ENCODE measurements around the gene NPLOC4. TPM values are rescaled to one million over a fixed set of nuclear protein-coding genes. Genes with fewer than 3 reads are reported as not detected.

NPLOC4 gene
- polyA plus RNA-seq, 4 donors = 33.0 to 45.0 (median 34.1) TPM

DNA sequence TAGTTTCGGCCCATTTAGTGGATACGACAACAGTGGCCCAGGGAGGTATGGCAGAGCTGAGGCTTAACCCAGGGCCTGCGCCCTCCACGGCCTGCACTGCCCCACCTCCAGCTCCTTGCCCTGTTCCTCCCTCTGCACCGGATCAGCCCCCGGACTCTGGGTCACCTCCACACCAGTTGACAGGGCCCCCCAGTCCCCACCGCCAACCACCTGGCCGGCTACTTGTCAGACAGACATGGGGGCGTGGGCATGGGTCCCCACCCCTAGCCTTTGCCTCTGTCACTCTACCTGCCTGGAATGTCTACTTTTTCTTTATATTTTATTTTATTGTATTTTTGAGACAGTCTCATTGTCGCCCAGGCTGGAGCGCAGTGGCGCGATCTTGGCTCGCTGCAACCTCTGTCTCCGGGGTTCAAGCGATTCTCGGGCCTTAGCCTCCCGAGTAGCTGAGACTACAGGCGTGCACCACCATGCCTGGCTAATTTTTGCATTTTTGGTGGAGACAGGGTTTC lies 121.3 kb downstream of the NPLOC4 start:
- peaks cover 0 to 36% (median 9%) of the 10 kb centered on the region in 3 donors for H3K4me1 ChIP-seq (ENCODE audit: control insufficient read depth in 3 of 3, insufficient read depth in 2 of 3, low read depth in 1 of 3, low read length in 2 of 3)
- H3K27ac ChIP-seq (ENCODE audit: low read depth in 1 of 3, low read length in 2 of 3) = peak overlapping the region; percentile 100
- peak overlapping the region; percentile 65 to 84 (median 80) for H3K4me3 ChIP-seq (ENCODE audit: low read depth in 1 of 3, low read length in 3 of 3)
- WGBS, 3 donors = 50 to 56% (median 55%) methylated on average over 19 of the region's 19 CpGs
- FAIRE-seq = no peak
- no peaks in the 10 kb centered on the region for H3K9me3 ChIP-seq (ENCODE audit: control insufficient read depth in 2 of 2, insufficient read depth in 1 of 2, low read depth in 1 of 2, low read length in 1 of 2)
- H3K27me3 ChIP-seq (ENCODE audit: control insufficient read depth in 3 of 3, insufficient read depth in 3 of 3, low read length in 3 of 3) = peaks cover 0 to 5% (median 0%) of the 10 kb centered on the region in 3 donors
- DNase-seq = no peak
- peaks cover 9 to 41% (median 10%) of the 10 kb centered on the region in 3 donors for H3K36me3 ChIP-seq (ENCODE audit: control insufficient read depth in 3 of 3, insufficient read depth in 2 of 3, low read depth in 1 of 3, low read length in 3 of 3)

- WGBS, 3 donors = 0 to 1% (median 1%) methylated on average over 26 to 82 of the region's 82 CpGs
- Histone ChIP-seq H3K27me3 (ENCODE audit: control insufficient read depth in 3 of 3, insufficient read depth in 3 of 3, low read length in 3 of 3) (peaks cover 0 to 3% (median 0%) of the 10 kb centered on the region in 3 donors), H3K4me3 (ENCODE audit: low read depth in 1 of 3, low read length in 3 of 3) (peak overlapping the region; percentile 65 to 84 (median 80)), H3K27ac (ENCODE audit: low read depth in 1 of 3, low read length in 2 of 3) (peak overlapping the region; percentile 100), H3K9me3 (ENCODE audit: control insufficient read depth in 2 of 2, insufficient read depth in 1 of 2, low read depth in 1 of 2, low read length in 1 of 2) (no peaks in the 10 kb centered on the region), H3K4me1 (ENCODE audit: control insufficient read depth in 3 of 3, insufficient read depth in 2 of 3, low read depth in 1 of 3, low read length in 2 of 3) (peaks cover 0 to 31% (median 9%) of the 10 kb centered on the region in 3 donors), H3K36me3 (ENCODE audit: control insufficient read depth in 3 of 3, insufficient read depth in 2 of 3, low read depth in 1 of 3, low read length in 3 of 3) (peaks cover 10 to 48% (median 15%) of the 10 kb centered on the region in 3 donors)
- DNase-seq = peak; percentile 86 to 93
- FAIRE-seq = no peak
Observed at GRCh38 chr17:81514739-81515529, 122.0 kb downstream of the NPLOC4 start.

DNA sequence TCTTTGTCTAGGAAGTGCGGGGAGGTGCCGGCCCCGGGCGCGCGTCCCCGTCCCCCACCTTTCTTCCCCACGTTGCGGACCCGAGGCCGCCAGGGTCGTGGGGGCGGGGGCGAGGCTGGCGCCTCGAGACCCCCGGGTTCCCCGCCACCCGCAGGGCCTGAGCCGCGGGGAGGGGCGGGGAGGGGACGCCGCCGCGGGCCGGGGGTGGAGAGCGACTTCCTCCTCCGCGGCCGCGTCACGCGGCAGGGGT lies 122.5 kb downstream of the NPLOC4 start:
- WGBS, 3 donors = 0 to 1% (median 0%) methylated on average over 15 to 34 of the region's 34 CpGs
- Histone ChIP-seq H3K4me1 (ENCODE audit: control insufficient read depth in 3 of 3, insufficient read depth in 2 of 3, low read depth in 1 of 3, low read length in 2 of 3) (peaks cover 0 to 26% (median 9%) of the 10 kb centered on the region in 3 donors), H3K27me3 (ENCODE audit: control insufficient read depth in 3 of 3, insufficient read depth in 3 of 3, low read length in 3 of 3) (no peaks in the 10 kb centered on the region), H3K36me3 (ENCODE audit: control insufficient read depth in 3 of 3, insufficient read depth in 2 of 3, low read depth in 1 of 3, low read length in 3 of 3) (peaks cover 13 to 53% (median 15%) of the 10 kb centered on the region in 3 donors), H3K9me3 (ENCODE audit: control insufficient read depth in 2 of 2, insufficient read depth in 1 of 2, low read depth in 1 of 2, low read length in 1 of 2) (no peaks in the 10 kb centered on the region), H3K4me3 (ENCODE audit: low read depth in 1 of 3, low read length in 3 of 3) (peak overlapping the region; percentile 65 to 84 (median 80)), H3K27ac (ENCODE audit: low read depth in 1 of 3, low read length in 2 of 3) (peak overlapping the region; percentile 100)
- DNase-seq (no peak), FAIRE-seq (no peak)

- Histone ChIP-seq H3K27ac (ENCODE audit: low read depth in 1 of 3, low read length in 2 of 3) (peak overlapping the region; percentile 100), H3K9me3 (ENCODE audit: control insufficient read depth in 2 of 2, insufficient read depth in 1 of 2, low read depth in 1 of 2, low read length in 1 of 2) (no peaks in the 10 kb centered on the region), H3K27me3 (ENCODE audit: control insufficient read depth in 3 of 3, insufficient read depth in 3 of 3, low read length in 3 of 3) (no peaks in the 10 kb centered on the region), H3K36me3 (ENCODE audit: control insufficient read depth in 3 of 3, insufficient read depth in 2 of 3, low read depth in 1 of 3, low read length in 3 of 3) (peaks cover 13 to 58% (median 15%) of the 10 kb centered on the region in 3 donors), H3K4me3 (ENCODE audit: low read depth in 1 of 3, low read length in 3 of 3) (peak overlapping the region; percentile 65 to 84 (median 80)), H3K4me1 (ENCODE audit: control insufficient read depth in 3 of 3, insufficient read depth in 2 of 3, low read depth in 1 of 3, low read length in 2 of 3) (peaks cover 0 to 31% (median 9%) of the 10 kb centered on the region in 3 donors)
- DNase-seq (peak; percentile 69 to 86), FAIRE-seq (no peak)
- WGBS, 3 donors = 1% methylated on average over 57 to 64 of the region's 64 CpGs
Observed at GRCh38 chr17:81513753-81514488, 123.0 kb downstream of the NPLOC4 start.

- peaks cover 0 to 32% (median 10%) of the 10 kb centered on the region in 3 donors for H3K4me1 ChIP-seq (ENCODE audit: control insufficient read depth in 3 of 3, insufficient read depth in 2 of 3, low read depth in 1 of 3, low read length in 2 of 3)
- peak; percentile 71 to 85 for DNase-seq
- 0 to 1% (median 0%) methylated on average over 20 to 23 of the region's 23 CpGs for WGBS, 3 donors
Observed at GRCh38 chr17:81513372-81513752, 123.5 kb downstream of the NPLOC4 start.

DNA sequence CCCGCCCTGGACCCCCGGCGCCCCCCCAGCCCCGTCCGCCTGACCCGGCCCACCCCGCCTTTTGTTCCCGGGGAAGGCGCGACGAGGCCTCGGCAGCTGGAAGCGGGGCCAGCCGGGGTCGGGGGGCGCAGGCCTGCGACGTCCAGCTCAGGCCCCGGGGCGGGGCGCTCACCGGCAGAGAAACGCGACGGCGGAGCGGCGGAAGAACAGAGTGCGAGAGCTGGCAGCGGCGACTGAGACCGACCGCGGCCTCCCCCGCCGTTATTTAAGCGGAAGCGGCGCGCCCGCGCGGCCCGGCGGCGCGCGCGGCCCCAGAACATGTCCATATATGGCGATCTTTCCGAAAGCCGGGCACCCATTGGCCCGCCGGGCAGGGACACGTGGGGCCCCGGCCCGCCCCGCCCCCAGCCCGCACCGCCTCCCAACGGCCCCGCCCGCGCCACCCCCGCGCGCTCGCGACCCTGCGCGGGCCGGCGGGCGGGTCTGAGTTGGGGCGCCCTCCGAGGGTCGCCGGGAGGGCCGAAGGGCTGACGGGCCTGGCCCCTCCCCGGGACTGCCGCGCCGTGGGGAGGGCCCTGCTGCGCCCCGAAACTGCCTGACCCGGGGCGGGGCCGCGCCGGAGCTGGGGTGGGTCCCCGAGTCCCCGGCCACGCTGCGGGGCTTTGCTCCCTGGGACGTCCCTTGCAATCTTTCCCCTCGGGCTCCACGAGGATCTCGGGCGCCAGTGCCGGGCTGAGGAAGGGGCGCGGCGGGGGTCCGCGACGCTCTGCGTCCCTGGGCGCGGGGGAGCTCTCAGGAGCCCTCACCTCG lies 124.1 kb downstream of the NPLOC4 start, which contains the start of gene ACTG1:
TSS of gene ACTG1 (minus strand) at position 238 of the 810 bp plus-strand sequence. CDS start 445 bp downstream, outside the sequence.
- peaks cover 13 to 59% (median 15%) of the 10 kb centered on the region in 3 donors for H3K36me3 ChIP-seq (ENCODE audit: control insufficient read depth in 3 of 3, insufficient read depth in 2 of 3, low read depth in 1 of 3, low read length in 3 of 3)
- WGBS, 3 donors = 0 to 1% (median 1%) methylated on average over 42 to 111 of the region's 111 CpGs
- peaks cover 0 to 6% of the 10 kb centered on the region in 2 donors for H3K9me3 ChIP-seq (ENCODE audit: control insufficient read depth in 2 of 2, insufficient read depth in 1 of 2, low read depth in 1 of 2, low read length in 1 of 2)
- no peaks in the 10 kb centered on the region for H3K27me3 ChIP-seq (ENCODE audit: control insufficient read depth in 3 of 3, insufficient read depth in 3 of 3, low read length in 3 of 3)
- H3K4me1 ChIP-seq (ENCODE audit: control insufficient read depth in 3 of 3, insufficient read depth in 2 of 3, low read depth in 1 of 3, low read length in 2 of 3) = peaks cover 0 to 29% (median 4%) of the 10 kb centered on the region in 3 donors
- peak; percentile 92 to 96 for DNase-seq
- no peak for FAIRE-seq
- H3K27ac ChIP-seq (ENCODE audit: low read depth in 1 of 3, low read length in 2 of 3) = peak within 1 kb of the TSS; percentile 100
- H3K4me3 ChIP-seq (ENCODE audit: low read depth in 1 of 3, low read length in 3 of 3) = peak within 1 kb of the TSS; percentile 89 to 100 (median 97)

More at GRCh38 chr17:81513372-81513752, 123.5 kb downstream of the NPLOC4 start:
- no peak for FAIRE-seq
- Histone ChIP-seq H3K27me3 (ENCODE audit: control insufficient read depth in 3 of 3, insufficient read depth in 3 of 3, low read length in 3 of 3) (no peaks in the 10 kb centered on the region), H3K4me3 (ENCODE audit: low read depth in 1 of 3, low read length in 3 of 3) (peak overlapping the region; percentile 65 to 84 (median 80)), H3K27ac (ENCODE audit: low read depth in 1 of 3, low read length in 2 of 3) (peak overlapping the region; percentile 100), H3K36me3 (ENCODE audit: control insufficient read depth in 3 of 3, insufficient read depth in 2 of 3, low read depth in 1 of 3, low read length in 3 of 3) (peaks cover 13 to 63% (median 15%) of the 10 kb centered on the region in 3 donors), H3K9me3 (ENCODE audit: control insufficient read depth in 2 of 2, insufficient read depth in 1 of 2, low read depth in 1 of 2, low read length in 1 of 2) (peaks cover 0 to 4% of the 10 kb centered on the region in 2 donors)

DNA sequence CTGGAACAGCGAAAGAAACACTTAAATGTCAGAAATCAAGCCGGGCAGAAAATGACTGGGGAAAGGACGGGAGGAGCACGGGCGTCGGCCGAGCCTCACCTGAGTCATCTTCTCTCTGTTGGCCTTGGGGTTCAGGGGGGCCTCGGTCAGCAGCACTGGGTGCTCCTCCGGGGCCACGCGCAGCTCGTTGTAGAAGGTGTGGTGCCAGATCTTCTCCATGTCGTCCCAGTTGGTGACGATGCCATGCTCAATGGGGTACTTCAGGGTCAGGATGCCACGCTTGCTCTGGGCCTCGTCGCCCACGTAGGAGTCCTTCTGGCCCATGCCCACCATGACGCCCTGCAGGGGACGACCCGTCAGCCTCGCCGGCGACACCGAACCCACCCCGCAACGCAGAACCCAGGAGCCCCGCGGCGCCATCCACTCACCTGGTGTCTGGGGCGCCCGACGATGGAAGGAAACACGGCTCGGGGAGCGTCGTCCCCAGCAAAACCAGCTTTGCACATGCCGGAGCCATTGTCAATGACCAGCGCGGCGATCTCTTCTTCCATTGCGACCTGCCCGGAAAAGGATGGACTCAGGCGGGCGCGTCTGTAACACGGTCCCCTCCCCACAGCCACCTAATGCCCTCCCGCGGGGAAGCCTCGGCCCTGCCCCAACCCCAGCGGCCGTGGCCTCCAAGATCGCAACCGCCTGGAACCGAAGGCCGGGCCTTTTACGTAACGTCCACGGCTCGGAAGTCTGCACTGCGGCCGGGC lies 124.9 kb downstream of the NPLOC4 start:
- peaks cover 0 to 7% of the 10 kb centered on the region in 2 donors for H3K9me3 ChIP-seq (ENCODE audit: control insufficient read depth in 2 of 2, insufficient read depth in 1 of 2, low read depth in 1 of 2, low read length in 1 of 2)
- peaks cover 0 to 24% (median 2%) of the 10 kb centered on the region in 3 donors for H3K4me1 ChIP-seq (ENCODE audit: control insufficient read depth in 3 of 3, insufficient read depth in 2 of 3, low read depth in 1 of 3, low read length in 2 of 3)
- peaks cover 13 to 54% (median 15%) of the 10 kb centered on the region in 3 donors for H3K36me3 ChIP-seq (ENCODE audit: control insufficient read depth in 3 of 3, insufficient read depth in 2 of 3, low read depth in 1 of 3, low read length in 3 of 3)
- DNase-seq = no peak
- H3K27ac ChIP-seq (ENCODE audit: low read depth in 1 of 3, low read length in 2 of 3) = peak overlapping the region; percentile 91 to 97 (median 93)
- peak overlapping the region; percentile 89 to 100 (median 97) for H3K4me3 ChIP-seq (ENCODE audit: low read depth in 1 of 3, low read length in 3 of 3)
- 0% methylated on average over 58 to 62 of the region's 62 CpGs for WGBS, 3 donors
- no peak for FAIRE-seq
- H3K27me3 ChIP-seq (ENCODE audit: control insufficient read depth in 3 of 3, insufficient read depth in 3 of 3, low read length in 3 of 3) = no peaks in the 10 kb centered on the region
